Tibial nerve (tissue), 4 donors: ENCODE results near the gene YWHAH. TPM values are rescaled to one million over a fixed set of nuclear protein-coding genes. Genes with fewer than 3 reads are reported as not detected.

Experiments used
- DNase-seq, 2 donors: peaks; one replicate each; pipeline ENCODE4 v3.0.0-alpha.2; 2019; ENCODE audit warnings: low spot score in 2 of 2
- H3K27ac ChIP-seq, 4 donors: fragments of 200-600 bp; sonication (generic) in 3 of 4; one replicate each; pipeline ENCODE4 v1.5.1; 2017 to 2019; ENCODE audit warnings: mild to moderate bottlenecking in 1 of 4
- H3K27me3 ChIP-seq, 2 donors: fragments of 200-600 bp; sonication (generic) in 1 of 2; one replicate each; pipeline versions ENCODE4 v1.5.1 to v1.6.0; 2017 to 2019
- H3K36me3 ChIP-seq, 3 donors: fragments of 200-600 bp; sonication (generic); one replicate each; pipeline ENCODE4 v1.5.1; 2018 to 2019
- H3K4me1 ChIP-seq, 4 donors: fragments of 200-600 bp; sonication (generic) in 3 of 4; one replicate each; pipeline ENCODE4 v1.5.1; 2017 to 2019
- H3K4me3 ChIP-seq, 4 donors: fragments of 200-600 bp; sonication (generic) in 3 of 4; one replicate each; pipeline ENCODE4 v1.5.1; 2017 to 2019; ENCODE audit warnings: mild to moderate bottlenecking in 1 of 4, moderate library complexity in 1 of 4
- H3K9me3 ChIP-seq, 4 donors: fragments of 200-600 bp; sonication (generic) in 3 of 4; one replicate each; pipeline ENCODE4 v1.5.1; 2017 to 2019
- CTCF ChIP-seq, 5 experiments: fragments of 200-600 bp in 3 of 5; fragments of 450-650 bp in 2 of 5; sonication (generic) in 3 of 5; IDR thresholded peaks; one replicate each; pipeline ENCODE4 v1.5.1; 2016 to 2019; ENCODE audit warnings: antibody characterized with exemption in 5 of 5, mild to moderate bottlenecking in 3 of 5, moderate library complexity in 2 of 5
- EP300 ChIP-seq, 2 donors: sonication (generic); formaldehyde crosslinking; IDR thresholded peaks; one replicate each; pipeline ENCODE4 v1.6.1; 2017; ENCODE audit warnings: antibody characterized with exemption in 2 of 2, mild to moderate bottlenecking in 1 of 2
- POLR2A ChIP-seq, 2 donors: fragments of 450-650 bp; IDR thresholded peaks; one replicate each; pipeline ENCODE4 v1.6.1; 2017; ENCODE audit warnings: antibody characterized with exemption in 2 of 2, mild to moderate bottlenecking in 2 of 2, moderate library complexity in 2 of 2
- WGBS, 2 donors: methylation state at CpG; one replicate each; pipeline ENCODE4 v1.1.5; 2018; 5-methylcytosine and 5-hydroxymethylcytosine counted together
- total RNA-seq, 4 donors: library from RNA; depleted of rRNA; stranded (reverse); fragments of >200 nt; gene quantifications; one replicate each; pipeline ENCODE4 v1.1.0, GENCODE V29; 2016

Gene YWHAH
- total RNA-seq, 4 donors from 2014 or later, result 66.3 to 102 (median 98.0) TPM

- Histone ChIP-seq H3K27ac (no peak overlapping the region), H3K36me3 (peaks cover 0 to 33% (median 0%) of the 10 kb centered on the region in 3 donors), H3K4me3 (no peak overlapping the region), H3K9me3 (no peaks in the 10 kb centered on the region), H3K4me1 (peaks cover 0 to 33% (median 10%) of the 10 kb centered on the region in 4 donors), H3K27me3 (no peaks in the 10 kb centered on the region)
- WGBS, 2 donors, result 92 to 93% methylated on average over 9 of the region's 9 CpGs
- TF ChIP-seq POLR2A (IDR thresholded peaks at IDR 0.05) (no peak), CTCF (IDR thresholded peaks at IDR 0.05) (no peak), EP300 (IDR thresholded peaks at IDR 0.05) (no peak)
- no peak for DNase-seq
Observed at GRCh38 chr22:31957970-31958594, 13.7 kb downstream of the YWHAH start.

GRCh38 chr22:31958625-31959239, 14.4 kb downstream of the YWHAH start:
- Histone ChIP-seq H3K4me1 (peaks cover 0 to 26% (median 9%) of the 10 kb centered on the region in 4 donors), H3K27me3 (no peaks in the 10 kb centered on the region), H3K27ac (no peak overlapping the region), H3K36me3 (peaks cover 0 to 33% (median 0%) of the 10 kb centered on the region in 3 donors), H3K9me3 (no peaks in the 10 kb centered on the region), H3K4me3 (no peak overlapping the region)
- no peak for DNase-seq
- 91 to 94% methylated on average over 12 of the region's 12 CpGs for WGBS, 2 donors
- TF ChIP-seq POLR2A (IDR thresholded peaks at IDR 0.05) (no peak), EP300 (IDR thresholded peaks at IDR 0.05) (no peak), CTCF (IDR thresholded peaks at IDR 0.05) (no peak)

- Histone ChIP-seq H3K4me3 (no peak overlapping the region), H3K27me3 (no peaks in the 10 kb centered on the region), H3K9me3 (no peaks in the 10 kb centered on the region), H3K36me3 (peaks cover 0 to 29% (median 0%) of the 10 kb centered on the region in 3 donors), H3K27ac (no peak overlapping the region), H3K4me1 (peaks cover 0 to 9% (median 3%) of the 10 kb centered on the region in 4 donors)
- TF ChIP-seq CTCF (IDR thresholded peaks at IDR 0.05), result no peak
- 19 to 33% methylated on average over 5 of the region's 5 CpGs for WGBS, 2 donors
- DNase-seq, result no peak
Observed at GRCh38 chr22:31960767-31961166, 16.4 kb downstream of the YWHAH start.

GRCh38 chr22:31962387-31963125, 18.2 kb downstream of the YWHAH start:
- H3K27me3 ChIP-seq, result no peaks in the 10 kb centered on the region
- TF ChIP-seq CTCF (IDR thresholded peaks at IDR 0.05) (no peak), POLR2A (IDR thresholded peaks at IDR 0.05) (no peak), EP300 (IDR thresholded peaks at IDR 0.05) (no peak)
- peaks cover 0 to 9% (median 3%) of the 10 kb centered on the region in 4 donors for H3K4me1 ChIP-seq
- H3K4me3 ChIP-seq, result no peak overlapping the region
- no peak overlapping the region for H3K27ac ChIP-seq
- H3K36me3 ChIP-seq, result peaks cover 0 to 12% (median 0%) of the 10 kb centered on the region in 3 donors
- 80 to 84% methylated on average over 12 of the region's 12 CpGs for WGBS, 2 donors
- DNase-seq, result no peak
- no peaks in the 10 kb centered on the region for H3K9me3 ChIP-seq

GRCh38 chr22:31968022-31968421, 23.7 kb downstream of the YWHAH start:
- H3K4me1 ChIP-seq, result peaks cover 0 to 12% (median 8%) of the 10 kb centered on the region in 4 donors
- no peak overlapping the region for H3K4me3 ChIP-seq
- no peak overlapping the region for H3K27ac ChIP-seq
- H3K27me3 ChIP-seq, result no peaks in the 10 kb centered on the region
- no peaks in the 10 kb centered on the region for H3K36me3 ChIP-seq
- DNase-seq, result no peak
- no peaks in the 10 kb centered on the region for H3K9me3 ChIP-seq
- WGBS, 2 donors, result 88 to 90% methylated on average over 9 of the region's 9 CpGs
- TF ChIP-seq POLR2A (IDR thresholded peaks at IDR 0.05) (no peak), EP300 (IDR thresholded peaks at IDR 0.05) (no peak), CTCF (IDR thresholded peaks at IDR 0.05) (no peak)
